GM11168 (cell line): ENCODE data around the gene VANGL1.

Source experiments
- in situ Hi-C: fragments of 300-500 bp; cut with MboI; formaldehyde crosslinking; loops from one replicate; pipeline ENCODE4 v1.12.0; 2022; ENCODE audit warnings: low sequenced_read_pairs; ENCODE audit not compliant: unreplicated experiment

VANGL1 gene

GRCh38 chr1:115690972-115691371, 49.2 kb downstream of the VANGL1 start:
- in situ Hi-C loops: no loop called here

GRCh38 chr1:115692224-115692623, 50.5 kb downstream of the VANGL1 start:
- in situ Hi-C loops: no loop called here

GRCh38 chr1:115694805-115695204, 53.0 kb downstream of the VANGL1 start:
- in situ Hi-C loops: no loop called here

- in situ Hi-C loops: no loop called here
Measured at GRCh38 chr1:115697619-115698018, 55.8 kb downstream of the VANGL1 start.

GRCh38 chr1:115701090-115701489, 59.3 kb downstream of the VANGL1 start:
- in situ Hi-C loops: no loop called here

- in situ Hi-C loops: no loop called here
Measured at GRCh38 chr1:115702959-115703358, 61.2 kb downstream of the VANGL1 start.

GRCh38 chr1:115705085-115705951, 63.5 kb downstream of the VANGL1 start:
- in situ Hi-C loops: loop anchor here (5.0 kb wide), 2 partner anchors 58 to 98 kb away; no protein-coding TSS in a partner anchor

GRCh38 chr1:115705963-115706362, 64.2 kb downstream of the VANGL1 start:
- in situ Hi-C loops: loop anchor here (5.0 kb wide), 2 partner anchors 59 to 99 kb away; no protein-coding TSS in a partner anchor

- in situ Hi-C loops: loop anchor here (5.0 kb wide), 2 partner anchors 60 to 100 kb away; no protein-coding TSS in a partner anchor
Measured at GRCh38 chr1:115706587-115707425, 65.0 kb downstream of the VANGL1 start.

- in situ Hi-C loops: no loop called here
Measured at GRCh38 chr1:115710859-115711624, 69.3 kb downstream of the VANGL1 start.

GRCh38 chr1:115712911-115713609, 71.3 kb downstream of the VANGL1 start:
- in situ Hi-C loops: no loop called here

- in situ Hi-C loops: no loop called here
Measured at GRCh38 chr1:115713906-115714305, 72.1 kb downstream of the VANGL1 start.

GRCh38 chr1:115714572-115715141, 72.9 kb downstream of the VANGL1 start:
- in situ Hi-C loops: loop anchor here (5.0 kb wide), 1 partner anchor 58 kb away; no protein-coding TSS in a partner anchor

GRCh38 chr1:115717541-115717940, 75.8 kb downstream of the VANGL1 start:
- in situ Hi-C loops: loop anchor here (5.0 kb wide), 1 partner anchor 55 kb away; no protein-coding TSS in a partner anchor

GRCh38 chr1:115718011-115718754, 76.4 kb downstream of the VANGL1 start:
- in situ Hi-C loops: loop anchor here (5.0 kb wide), 1 partner anchor 54 kb away; no protein-coding TSS in a partner anchor

GRCh38 chr1:115719285-115719684, 77.5 kb downstream of the VANGL1 start:
- in situ Hi-C loops: loop anchor here (5.0 kb wide), 1 partner anchor 53 kb away; no protein-coding TSS in a partner anchor

GRCh38 chr1:115722221-115722620, 80.5 kb downstream of the VANGL1 start:
- in situ Hi-C loops: no loop called here

GRCh38 chr1:115723756-115724155, 82.0 kb downstream of the VANGL1 start:
- in situ Hi-C loops: no loop called here
